Ishikawa (cell line): ENCODE data around the gene CWC15.

Source experiments
- CEBPB ChIP-seq: IDR thresholded peaks from 2 replicates; pipeline ENCODE4 v1.6.1; 2012
- EGR1 ChIP-seq: IDR thresholded peaks from 2 replicates; pipeline ENCODE4 v1.6.1; 2012
- EP300 ChIP-seq: IDR thresholded peaks from 2 replicates; pipeline ENCODE4 v1.6.1; 2012; ENCODE audit warnings: borderline replicate concordance
- MAX ChIP-seq: IDR thresholded peaks from 2 replicates; pipeline ENCODE4 v1.6.1; 2012
- NFIC ChIP-seq: IDR thresholded peaks from 2 replicates; pipeline ENCODE4 v1.6.1; 2012
- RAD21 ChIP-seq: IDR thresholded peaks from 2 replicates; pipeline ENCODE4 v1.6.1; 2012; ENCODE audit warnings: low read depth
- REST ChIP-seq: IDR thresholded peaks from 2 replicates; pipeline ENCODE4 v1.6.1; 2012; ENCODE audit warnings: low read depth, mild to moderate bottlenecking
- TAF1 ChIP-seq: IDR thresholded peaks from 2 replicates; pipeline ENCODE4 v1.6.1; 2012; ENCODE audit warnings: low read depth, mild to moderate bottlenecking
- TEAD4 ChIP-seq: IDR thresholded peaks from 2 replicates; pipeline ENCODE4 v1.6.1; 2012
- USF1 ChIP-seq: IDR thresholded peaks from 2 replicates; pipeline ENCODE4 v1.6.1; 2012
- YY1 ChIP-seq: IDR thresholded peaks from 2 replicates; pipeline ENCODE4 v1.6.1; 2012; ENCODE audit warnings: low read depth
- ZBTB7A ChIP-seq: IDR thresholded peaks from 2 replicates; pipeline ENCODE4 v1.6.1; 2012; ENCODE audit warnings: low read depth

- TF ChIP-seq MAX (no peak), CEBPB (no peak), REST (no peak), RAD21 (no peak), TAF1 (no peak), TEAD4 (no peak), YY1 (no peak), EP300 (no peak), NFIC (no peak), EGR1 (no peak), ZBTB7A (no peak), USF1 (no peak)
Observed at GRCh38 chr11:94998285-94998684, 24.9 kb upstream of the CWC15 start.
